Esophagus squamous epithelium (tissue), 5 donors: ENCODE measurements around the gene PSMG1. TPM values are rescaled to one million over a fixed set of nuclear protein-coding genes. Genes with fewer than 3 reads are reported as not detected.
A peak's percentile ranks its signal among the peaks of the same experiment; 100 is the strongest.

ENCODE experiments used
- DNase-seq: peaks from one replicate; lab custom pipeline; 2025; lab: John Stamatoyannopoulos, UW
- H3K27ac ChIP-seq, 4 donors: fragments of 200-600 bp; sonication (generic); one replicate each; pipeline ENCODE4 v1.5.1; 2016 to 2019; ENCODE audit warnings: mild to moderate bottlenecking in 1 of 4
- H3K27me3 ChIP-seq, 4 donors: fragments of 200-600 bp; sonication (generic); 1 replicate in 3 of 4; 2 replicates in 1 of 4; pipeline versions ENCODE4 v1.5.1 to v1.6.0; 2017 to 2021; ENCODE audit warnings: antibody characterized with exemption in 1 of 4
- H3K36me3 ChIP-seq, 3 donors: fragments of 200-600 bp; sonication (generic); one replicate each; pipeline ENCODE4 v1.5.1; 2016 to 2019
- H3K4me1 ChIP-seq, 3 donors: fragments of 200-600 bp; sonication (generic); one replicate each; pipeline ENCODE4 v1.5.1; 2017 to 2019
- H3K4me3 ChIP-seq, 4 donors: fragments of 200-600 bp; sonication (generic); 1 replicate in 3 of 4; 2 replicates in 1 of 4; pipeline ENCODE4 v1.5.1; 2016 to 2019; ENCODE audit warnings: mild to moderate bottlenecking in 2 of 4, moderate library complexity in 1 of 4
- H3K9me3 ChIP-seq, 3 donors: fragments of 200-600 bp; sonication (generic); one replicate each; pipeline ENCODE4 v1.5.1; 2016 to 2019
- CTCF ChIP-seq, 6 experiments: fragments of 450-650 bp in 4 of 6; fragments of 200-600 bp in 2 of 6; sonication (generic) in 2 of 6; IDR thresholded peaks; one replicate each; pipeline ENCODE4 v1.5.1; 2016 to 2019; ENCODE audit warnings: antibody characterized with exemption in 6 of 6, mild to moderate bottlenecking in 4 of 6, moderate library complexity in 4 of 6
- POLR2A ChIP-seq, 4 donors: fragments of 450-650 bp; IDR thresholded peaks; one replicate each; pipeline ENCODE4 v1.6.1; 2017; ENCODE audit warnings: antibody characterized with exemption in 4 of 4, mild to moderate bottlenecking in 4 of 4, moderate library complexity in 3 of 4
- WGBS, 2 donors: methylation state at CpG; one replicate each; pipeline ENCODE4 v1.1.5; 2018; 5-methylcytosine and 5-hydroxymethylcytosine counted together
- intact Hi-C: fragments of 100-400 bp; cut with DNase I; formaldehyde crosslinking; loops from one replicate; pipeline ENCODE4 v1.15.0; 2022
- total RNA-seq, 4 donors: library from RNA; depleted of rRNA; stranded (reverse); fragments of >200 nt; gene quantifications; one replicate each; pipeline ENCODE4 v1.1.0, GENCODE V29; 2016
- donor health status: DM: yes; HTN: yes; CAD: no.

PSMG1 gene
- total RNA-seq, 4 donors from 2014 or later: 33.8 to 56.5 (median 45.8) TPM

- Histone ChIP-seq H3K27ac (no peak overlapping the region), H3K36me3 (no peaks in the 10 kb centered on the region), H3K4me1 (peaks cover 0 to 9% (median 0%) of the 10 kb centered on the region in 3 donors), H3K4me3 (no peak overlapping the region), H3K27me3 (no peaks in the 10 kb centered on the region), H3K9me3 (no peaks in the 10 kb centered on the region)
- DNase-seq: no peak
- intact Hi-C loops: no loop called here
- TF ChIP-seq POLR2A (IDR thresholded peaks at IDR 0.05) (no peak), CTCF (IDR thresholded peaks at IDR 0.05) (peak in 4 of 6 experiments; percentile 5 to 54 (median 22))
- WGBS, 2 donors: 89 to 92% methylated on average over 2 of the region's 2 CpGs
Measured at GRCh38 chr21:39153373-39153772, 29.9 kb downstream of the PSMG1 start.

- Histone ChIP-seq H3K9me3 (no peaks in the 10 kb centered on the region), H3K4me3 (no peak overlapping the region), H3K27ac (no peak overlapping the region), H3K4me1 (peaks cover 0 to 9% (median 0%) of the 10 kb centered on the region in 3 donors), H3K36me3 (no peaks in the 10 kb centered on the region), H3K27me3 (no peaks in the 10 kb centered on the region)
- WGBS, 2 donors: 88 to 94% methylated on average over 2 of the region's 2 CpGs
- DNase-seq: no peak
- TF ChIP-seq POLR2A (IDR thresholded peaks at IDR 0.05) (no peak), CTCF (IDR thresholded peaks at IDR 0.05) (no peak)
- intact Hi-C loops: no loop called here
Measured at GRCh38 chr21:39152271-39152670, 31.0 kb downstream of the PSMG1 start.

GRCh38 chr21:39150877-39151276 is 32.4 kb downstream of the PSMG1 start:
- intact Hi-C loops: no loop called here
- no peak for DNase-seq
- Histone ChIP-seq H3K4me1 (peaks cover 0 to 9% (median 0%) of the 10 kb centered on the region in 3 donors), H3K9me3 (no peaks in the 10 kb centered on the region), H3K27me3 (no peaks in the 10 kb centered on the region), H3K27ac (no peak overlapping the region), H3K36me3 (no peaks in the 10 kb centered on the region), H3K4me3 (no peak overlapping the region)
- no peak for TF ChIP-seq CTCF (IDR thresholded peaks at IDR 0.05)
- TF ChIP-seq POLR2A (IDR thresholded peaks at IDR 0.05): no peak

- intact Hi-C loops: no loop called here
- Histone ChIP-seq H3K27me3 (no peaks in the 10 kb centered on the region), H3K36me3 (no peaks in the 10 kb centered on the region), H3K4me3 (no peak overlapping the region), H3K4me1 (peaks cover 0 to 9% (median 0%) of the 10 kb centered on the region in 3 donors), H3K9me3 (no peaks in the 10 kb centered on the region), H3K27ac (no peak overlapping the region)
- WGBS, 2 donors: 81 to 86% methylated on average over 6 of the region's 6 CpGs
- no peak for TF ChIP-seq POLR2A (IDR thresholded peaks at IDR 0.05)
- no peak for TF ChIP-seq CTCF (IDR thresholded peaks at IDR 0.05)
- no peak for DNase-seq
Measured at GRCh38 chr21:39150316-39150715, 32.9 kb downstream of the PSMG1 start.

- intact Hi-C loops: loop anchor here (10.0 kb wide), 1 partner anchor 645 kb away; no protein-coding TSS in a partner anchor
- TF ChIP-seq POLR2A (IDR thresholded peaks at IDR 0.05): no peak
- TF ChIP-seq CTCF (IDR thresholded peaks at IDR 0.05): no peak
Measured at GRCh38 chr21:39149882-39150281, 33.4 kb downstream of the PSMG1 start.

More at GRCh38 chr21:39149882-39150281, 33.4 kb downstream of the PSMG1 start:
- Histone ChIP-seq H3K36me3 (no peaks in the 10 kb centered on the region), H3K27ac (no peak overlapping the region), H3K4me3 (no peak overlapping the region), H3K27me3 (no peaks in the 10 kb centered on the region), H3K4me1 (peaks cover 0 to 9% (median 0%) of the 10 kb centered on the region in 3 donors), H3K9me3 (no peaks in the 10 kb centered on the region)
- DNase-seq: no peak
